ENCODE data around the gene TOP2B. TPM values are rescaled to one million over a fixed set of nuclear protein-coding genes. Genes with fewer than 3 reads are reported as not detected.
A peak's percentile ranks its signal among the peaks of the same experiment; 100 is the strongest.

TOP2B gene
- polyA plus RNA-seq, 2 of the 4 experiments (the other 2 are of a cell fraction), result 65.8 to 95.7 TPM

- TF ChIP-seq RFX5 (IDR thresholded peaks at IDR 0.05) (no peak), JUNB (IDR thresholded peaks at IDR 0.05) (no peak), MAX (IDR thresholded peaks at IDR 0.05) (no peak), CBX2 (IDR thresholded peaks at IDR 0.05; ENCODE audit: borderline replicate concordance, low read depth) (no peak), FOXS1 (CRISPR knock-in tag; IDR thresholded peaks at IDR 0.05) (no peak), ESRRA (IDR thresholded peaks at IDR 0.05; ENCODE audit: borderline replicate concordance, low read length) (no peak)
Measured at GRCh38 chr3:25564075-25564474, 100.6 kb downstream of the TOP2B start (continued).

- POLR2A ChIA-PET, result no interaction called here
- 44% methylated on average over 1 of the region's 1 CpG for WGBS (ENCODE audit: missing lambda C conversion rate)
Measured at GRCh38 chr3:25563601-25564000, 101.1 kb downstream of the TOP2B start.

DNA sequence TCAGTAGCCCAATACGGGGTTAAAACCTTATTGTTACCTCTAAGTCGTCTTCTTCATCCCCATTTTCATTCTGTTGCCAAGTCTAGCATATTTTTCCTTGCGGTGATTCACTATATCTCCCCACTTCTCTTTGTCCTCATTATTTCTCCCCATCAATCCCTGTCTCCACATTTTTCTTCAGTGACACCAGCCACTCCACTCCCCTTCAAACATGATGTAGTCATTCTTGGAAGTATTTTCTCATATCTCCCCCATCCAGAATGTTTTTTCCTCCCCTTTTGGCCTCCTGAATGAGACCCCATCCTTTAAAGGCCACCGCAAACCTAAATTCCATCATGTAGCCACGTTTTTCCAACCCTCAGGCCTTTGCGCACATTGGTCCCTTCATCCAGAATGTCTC, 105.9 kb downstream of the TOP2B start:
- H3K9me3 ChIP-seq, result no peaks in the 10 kb centered on the region
- no peak overlapping the region for H3K4me3 ChIP-seq
- ChIA-PET POLR2A (no interaction called here), CTCF (no interaction called here)
- no peak for TF ChIP-seq HEYL (CRISPR knock-in tag; IDR thresholded peaks at IDR 0.05)
- no peak overlapping the region for H3K27ac ChIP-seq
- FAIRE-seq (no peak), ATAC-seq (no peak), DNase-seq (ENCODE audit: low read depth in 1 of 2, low spot score in 1 of 2) (no peak)
- no peak overlapping the region for H3K4me2 ChIP-seq
- peaks cover 14% of the 10 kb centered on the region; the same call in 2 of the 3 replicates for H3K4me1 ChIP-seq
- 75% methylated on average over 6 of the region's 6 CpGs for WGBS (ENCODE audit: missing lambda C conversion rate)

More at GRCh38 chr3:25563601-25564000, 101.1 kb downstream of the TOP2B start:
- Histone ChIP-seq H3K27ac (no peak overlapping the region), H3K9me3 (no peaks in the 10 kb centered on the region), H3K4me2 (no peak overlapping the region), H3K4me1 (0 out of 3 replicates have a peak, but pooled peaks cover under 1% of the 10 kb centered on the region), H3K4me3 (no peak overlapping the region)
- CTCF ChIA-PET, result no interaction called here
- no peak for ATAC-seq
- no peak for FAIRE-seq
- no peak for TF ChIP-seq RFX5 (IDR thresholded peaks at IDR 0.05)
- no peak for DNase-seq (ENCODE audit: low read depth in 1 of 2, low spot score in 1 of 2)

GRCh38 chr3:25558121-25558520, 106.6 kb downstream of the TOP2B start:
- WGBS (ENCODE audit: missing lambda C conversion rate), result 82% methylated on average over 5 of the region's 5 CpGs

GRCh38 chr3:25557694-25558093, 107.0 kb downstream of the TOP2B start:
- Histone ChIP-seq H3K27ac (peak overlapping the region in 1 of 2 experiments; percentile 20; a peak in 1 of 6 replicates), H3K4me2 (0 out of 3 replicates have a peak overlapping the region, but pooled peaks have one; percentile 7), H3K4me3 (no peak overlapping the region), H3K4me1 (peaks cover 14% of the 10 kb centered on the region; the same call in 2 of the 3 replicates), H3K9me3 (no peaks in the 10 kb centered on the region)
- DNase-seq (ENCODE audit: low read depth in 1 of 2, low spot score in 1 of 2) (no peak), FAIRE-seq (no peak), ATAC-seq (peak in 1 of 2 experiments; percentile 47; a peak in 2 of 6 replicates)
- TF ChIP-seq JUN (IDR thresholded peaks at IDR 0.05), result no peak
- no peak for TF ChIP-seq POLR2A (IDR thresholded peaks at IDR 0.05; ENCODE audit: low read length)
- TF ChIP-seq, protein P1, sequence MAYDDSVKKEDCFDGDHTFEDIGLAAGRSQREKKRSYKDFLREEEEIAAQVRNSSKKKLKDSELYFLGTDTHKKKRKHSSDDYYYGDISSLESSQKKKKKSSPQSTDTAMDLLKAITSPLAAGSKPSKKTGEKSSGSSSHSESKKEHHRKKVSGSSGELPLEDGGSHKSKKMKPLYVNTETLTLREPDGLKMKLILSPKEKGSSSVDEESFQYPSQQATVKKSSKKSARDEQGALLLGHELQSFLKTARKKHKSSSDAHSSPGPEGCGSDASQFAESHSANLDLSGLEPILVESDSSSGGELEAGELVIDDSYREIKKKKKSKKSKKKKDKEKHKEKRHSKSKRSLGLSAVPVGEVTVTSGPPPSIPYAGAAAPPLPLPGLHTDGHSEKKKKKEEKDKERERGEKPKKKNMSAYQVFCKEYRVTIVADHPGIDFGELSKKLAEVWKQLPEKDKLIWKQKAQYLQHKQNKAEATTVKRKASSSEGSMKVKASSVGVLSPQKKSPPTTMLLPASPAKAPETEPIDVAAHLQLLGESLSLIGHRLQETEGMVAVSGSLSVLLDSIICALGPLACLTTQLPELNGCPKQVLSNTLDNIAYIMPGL (CRISPR knock-in tag; IDR thresholded peaks at IDR 0.05; ENCODE audit: borderline replicate concordance), result no peak
- TF ChIP-seq MYC (IDR thresholded peaks at IDR 0.05; ENCODE audit: borderline replicate concordance, low read length), result no peak
- no peak for TF ChIP-seq CBX8 (IDR thresholded peaks at IDR 0.05)
- TF ChIP-seq, protein P2, sequence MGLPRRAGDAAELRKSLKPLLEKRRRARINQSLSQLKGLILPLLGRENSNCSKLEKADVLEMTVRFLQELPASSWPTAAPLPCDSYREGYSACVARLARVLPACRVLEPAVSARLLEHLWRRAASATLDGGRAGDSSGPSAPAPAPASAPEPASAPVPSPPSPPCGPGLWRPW (IDR thresholded peaks at IDR 0.05), result no peak
- ChIA-PET POLR2A (no interaction called here), CTCF (no interaction called here)
- WGBS (ENCODE audit: missing lambda C conversion rate), result 82% methylated on average over 3 of the region's 3 CpGs

More at GRCh38 chr3:25558121-25558520, 106.6 kb downstream of the TOP2B start:
- TF ChIP-seq RNF2 (IDR thresholded peaks at IDR 0.05; ENCODE audit: borderline replicate concordance, low read depth) (no peak), NR3C1 (IDR thresholded peaks at IDR 0.05) (no peak), NFE2L2 (conservative IDR thresholded peaks at IDR 0.05; ENCODE audit: low read length) (no peak)
- Histone ChIP-seq H3K9me3 (no peaks in the 10 kb centered on the region), H3K4me1 (peaks cover 14% of the 10 kb centered on the region; the same call in 2 of the 3 replicates), H3K4me3 (no peak overlapping the region), H3K4me2 (0 out of 3 replicates have a peak overlapping the region, but pooled peaks have one; percentile 7), H3K27ac (no peak overlapping the region)
- DNase-seq (ENCODE audit: low read depth in 1 of 2, low spot score in 1 of 2) (no peak), ATAC-seq (no peak), FAIRE-seq (no peak)
- CTCF ChIA-PET, result no interaction called here
- POLR2A ChIA-PET, result no interaction called here

All from A549 (cell line).